A549 (cell line): ENCODE measurements around the gene CBR1. TPM values are rescaled to one million over a fixed set of nuclear protein-coding genes. Genes with fewer than 3 reads are reported as not detected.

Experiments
- ATAC-seq, 2 experiments: fragments of 200-7000 bp in 1 of 2; fragments of >200 bp in 1 of 2; cut with Nextera tagmentation in 1 of 2; cut with Tn5 transposase in 1 of 2; 3 replicates each; pipeline versions ENCODE4 v1.8.0 to v1.9.1; 2018 to 2020; ENCODE audit warnings: mild to moderate bottlenecking in 1 of 2, moderate library complexity in 1 of 2
- CTCF ChIA-PET: fragments of 300-600 bp; sonication (Branson Sonifier 250); formaldehyde crosslinking; extraction: SDS; loops from one replicate; lab custom pipeline; 2021; ENCODE audit warnings: antibody characterized with exemption, inconsistent platforms; lab: Yijun Ruan, JAX
- POLR2A ChIA-PET: fragments of 350-600 bp; formaldehyde crosslinking; extraction: SDS; loops from one replicate; lab custom pipeline; 2021; ENCODE audit warnings: antibody characterized with exemption, inconsistent platforms; lab: Yijun Ruan, JAX
- DNase-seq, 2 experiments: peaks; one replicate each; pipeline versions ENCODE4 v3.0.0 to v3.0.0-alpha.2; 2011 to 2016; ENCODE audit warnings: low read depth in 1 of 2, low spot score in 1 of 2
- FAIRE-seq: peaks from 2 replicates; lab custom pipeline; 2011; peaks lifted over from hg19 to GRCh38; lab: Jason Lieb, UNC
- H3K27ac ChIP-seq, 2 experiments: fragments of >200 bp; sonication (Bioruptor Twin); formaldehyde crosslinking; 3 replicates each; pipeline ENCODE4 v1.5.1; 2016 to 2017
- H3K4me1 ChIP-seq: fragments of >200 bp; sonication (Bioruptor Twin); formaldehyde crosslinking; 3 replicates; pipeline ENCODE4 v1.6.1; 2016
- H3K4me2 ChIP-seq: fragments of >200 bp; sonication (Bioruptor Twin); formaldehyde crosslinking; 3 replicates; pipeline ENCODE4 v1.6.1; 2016
- H3K4me3 ChIP-seq: fragments of >200 bp; sonication (Bioruptor Twin); formaldehyde crosslinking; 3 replicates; pipeline ENCODE4 v1.5.1; 2016
- H3K9me3 ChIP-seq: fragments of >200 bp; sonication (Bioruptor Twin); formaldehyde crosslinking; 3 replicates; pipeline ENCODE4 v1.6.1; 2016
- CHD4 ChIP-seq: fragments of 200-600 bp; sonication (generic); IDR thresholded peaks from 2 replicates; pipeline ENCODE4 v1.6.1; 2016; ENCODE audit warnings: antibody characterized with exemption, mild to moderate bottlenecking, borderline replicate concordance
- EHF ChIP-seq: fragments of 250-450 bp; sonication (Bioruptor Pico); IDR thresholded peaks from 2 replicates; pipeline ENCODE4 v1.5.0; 2020; ENCODE audit warnings: mild to moderate bottlenecking
- EHMT2 ChIP-seq: fragments of 200-600 bp; sonication (generic); IDR thresholded peaks from 2 replicates; pipeline ENCODE4 v1.6.1; 2016; ENCODE audit warnings: antibody characterized with exemption, low read depth, mild to moderate bottlenecking, moderate library complexity
- FOSB ChIP-seq: fragments of 250-450 bp; sonication (Bioruptor Pico); IDR thresholded peaks from 2 replicates; pipeline ENCODE4 v1.5.0; 2020; ENCODE audit warnings: mild to moderate bottlenecking, moderate library complexity
- FOSL2 ChIP-seq, 2 experiments: fragments of 450-650 bp in 1 of 2; fragments of >200 bp in 1 of 2; sonication (Bioruptor Twin) in 1 of 2; formaldehyde crosslinking; IDR thresholded peaks; 2 replicates each; pipeline versions ENCODE4 v1.5.0 to v1.6.1; 2016 to 2020; ENCODE audit warnings: mild to moderate bottlenecking in 1 of 2, moderate library complexity in 1 of 2
- FOXS1 ChIP-seq: fragments of 250-450 bp; sonication (Bioruptor Pico); IDR thresholded peaks from 2 replicates; pipeline ENCODE4 v1.5.0; 2020; ENCODE audit warnings: mild to moderate bottlenecking, moderate library complexity
- HDAC2 ChIP-seq: fragments of 200-600 bp; sonication (generic); IDR thresholded peaks from 2 replicates; pipeline ENCODE4 v1.6.1; 2016
- HOXA7 ChIP-seq: fragments of 250-450 bp; sonication (Bioruptor Pico); IDR thresholded peaks from 2 replicates; pipeline ENCODE4 v1.5.0; 2020; ENCODE audit warnings: mild to moderate bottlenecking, moderate library complexity
- HOXB5 ChIP-seq: fragments of 250-450 bp; sonication (Bioruptor Pico); IDR thresholded peaks from 2 replicates; pipeline ENCODE4 v1.5.0; 2020; ENCODE audit warnings: mild to moderate bottlenecking, moderate library complexity
- KDM1A ChIP-seq: fragments of 200-600 bp; sonication (generic); IDR thresholded peaks from 2 replicates; pipeline ENCODE4 v1.6.1; 2016; ENCODE audit warnings: low read depth, mild to moderate bottlenecking
- KDM5A ChIP-seq: fragments of 200-600 bp; sonication (generic); IDR thresholded peaks from 2 replicates; pipeline ENCODE4 v1.6.1; 2016; ENCODE audit warnings: antibody characterized with exemption, mild to moderate bottlenecking
- MAFK ChIP-seq: fragments of 450-650 bp; IDR thresholded peaks from 2 replicates; pipeline ENCODE4 v1.6.1; 2014; ENCODE audit not compliant: partially characterized antibody
- PHF8 ChIP-seq: fragments of 200-600 bp; sonication (generic); IDR thresholded peaks from 2 replicates; pipeline ENCODE4 v1.6.1; 2016; ENCODE audit warnings: low read depth, mild to moderate bottlenecking, antibody characterized with exemption, moderate library complexity, borderline replicate concordance
- POLR2AphosphoS2 ChIP-seq: conservative IDR thresholded peaks from 2 replicates; pipeline ENCODE4 v1.6.1; 2012; ENCODE audit warnings: low read length, improper control_type of control experiment, inconsistent platforms
- SMC3 ChIP-seq: fragments of >200 bp; sonication (Bioruptor Twin); formaldehyde crosslinking; IDR thresholded peaks from 3 replicates; pipeline ENCODE4 v1.6.1; 2018; ENCODE audit warnings: inconsistent platforms
- TFCP2L1 ChIP-seq: fragments of 250-450 bp; sonication (Bioruptor Pico); IDR thresholded peaks from 2 replicates; pipeline ENCODE4 v1.5.0; 2021; ENCODE audit warnings: mild to moderate bottlenecking
- ZNF302 ChIP-seq: fragments of 250-450 bp; sonication (Bioruptor Pico); IDR thresholded peaks from 2 replicates; pipeline ENCODE4 v1.9.0; 2021; ENCODE audit warnings: inconsistent platforms, mild to moderate bottlenecking, moderate library complexity
- ZSCAN20 ChIP-seq: fragments of 250-450 bp; sonication (Bioruptor Pico); IDR thresholded peaks from 2 replicates; pipeline ENCODE4 v1.8.0; 2022; ENCODE audit warnings: mild to moderate bottlenecking, moderate library complexity
- WGBS: methylation state at CpG from one replicate; pipeline ENCODE4 v1.1.6; 2017; ENCODE audit errors: missing lambda C conversion rate; 5-methylcytosine and 5-hydroxymethylcytosine counted together
- polyA plus RNA-seq, 4 experiments: library from polyadenylated mRNA; depleted of rRNA in 3 of 4; stranded (reverse); fragments of >200 nt; fragmentation: RNase III in 1 of 4; extraction: RNeasy Plus Mini Kit Qiagen cat#74134 plus additional on column Dnase treatment in 1 of 4; gene quantifications; 2 replicates in 3 of 4; 3 replicates in 1 of 4; pipeline ENCODE4 v1.2.3, GENCODE V29; 2011 to 2017
- TF ChIP-seq, protein P1 (sequence below): IDR thresholded peaks from 2 replicates; pipeline ENCODE4 v1.6.1; 2012; ENCODE audit warnings: low read depth, borderline replicate concordance
- TF ChIP-seq, protein P2 (sequence below): fragments of 200-600 bp; sonication (generic); IDR thresholded peaks from 2 replicates; pipeline ENCODE4 v1.6.1; 2016; ENCODE audit warnings: antibody characterized with exemption, mild to moderate bottlenecking, moderate library complexity
- TF ChIP-seq, protein P3 (sequence below): fragments of 450-650 bp; IDR thresholded peaks from 2 replicates; pipeline ENCODE4 v1.6.1; 2014; ENCODE audit warnings: antibody characterized with exemption
- TF ChIP-seq, protein P4 (sequence below): IDR thresholded peaks from 2 replicates; pipeline ENCODE4 v1.6.1; 2012
- TF ChIP-seq, protein P5 (sequence below): fragments of 150-350 bp; IDR thresholded peaks from 2 replicates; pipeline ENCODE4 v1.6.1; 2014; ENCODE audit warnings: low read depth, mild to moderate bottlenecking, low read length

The CBR1 gene
- polyA plus RNA-seq, 2 of the 4 experiments (the other 2 are of a cell fraction) = 165 to 208 TPM

DNA sequence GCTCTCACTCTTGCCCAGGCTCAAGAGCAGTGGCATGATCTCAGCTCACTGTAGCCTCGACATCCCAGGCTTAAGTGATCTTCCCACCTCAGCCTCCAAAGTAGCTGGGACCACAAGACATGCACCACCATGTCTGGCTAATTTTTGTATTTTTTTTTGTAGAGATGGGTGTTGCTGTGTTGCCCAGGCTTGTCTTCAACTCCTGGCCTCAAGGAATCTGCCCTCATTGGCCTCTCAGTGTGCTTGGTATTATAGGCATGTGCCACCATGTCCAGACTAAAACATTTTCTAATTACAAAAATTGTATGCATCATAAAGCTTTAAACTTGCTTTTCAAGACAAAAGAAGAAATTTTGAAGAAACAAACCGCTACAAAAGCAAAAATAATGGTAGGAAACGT is 20.1 kb downstream of the CBR1 start (continued):
- no peak for TF ChIP-seq KDM5A

DNA sequence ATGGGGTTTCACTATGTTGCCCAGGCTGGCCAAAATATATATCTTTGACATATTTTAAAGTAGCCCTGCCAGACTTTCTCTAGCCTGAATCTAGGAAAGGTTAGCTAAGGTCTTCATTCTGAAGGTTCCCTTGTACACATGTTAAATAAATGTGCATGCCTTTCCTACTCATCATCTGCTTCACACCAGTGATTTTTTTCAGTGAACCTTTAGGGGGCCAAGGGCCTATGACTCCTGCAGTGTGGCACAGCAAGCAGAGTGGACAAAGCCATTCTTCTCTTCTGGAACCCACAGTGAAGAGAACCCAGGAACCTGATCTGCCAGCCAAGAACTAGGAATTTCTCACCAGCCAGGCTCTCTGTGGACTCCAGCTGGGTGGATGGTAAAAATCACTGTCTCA is 22.9 kb downstream of the CBR1 start:
- ChIA-PET CTCF (no interaction called here), POLR2A (interaction anchor here (1.5 kb wide), 1 partner anchor 23 kb away, joined by 3 read pairs; the partner anchor contains the start of gene CBR1)
- TF ChIP-seq FOXS1 (CRISPR knock-in tag) (no peak), KDM1A (no peak), PHF8 (no peak), ZSCAN20 (CRISPR knock-in tag) (no peak), HOXB5 (CRISPR knock-in tag) (no peak), EHF (CRISPR knock-in tag) (no peak), ZNF302 (CRISPR knock-in tag) (no peak), HOXA7 (CRISPR knock-in tag) (no peak), TFCP2L1 (CRISPR knock-in tag) (no peak), SMC3 (no peak), EHMT2 (no peak)
- TF ChIP-seq, protein P1, sequence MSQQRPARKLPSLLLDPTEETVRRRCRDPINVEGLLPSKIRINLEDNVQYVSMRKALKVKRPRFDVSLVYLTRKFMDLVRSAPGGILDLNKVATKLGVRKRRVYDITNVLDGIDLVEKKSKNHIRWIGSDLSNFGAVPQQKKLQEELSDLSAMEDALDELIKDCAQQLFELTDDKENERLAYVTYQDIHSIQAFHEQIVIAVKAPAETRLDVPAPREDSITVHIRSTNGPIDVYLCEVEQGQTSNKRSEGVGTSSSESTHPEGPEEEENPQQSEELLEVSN = no peak
- TF ChIP-seq, protein P2, sequence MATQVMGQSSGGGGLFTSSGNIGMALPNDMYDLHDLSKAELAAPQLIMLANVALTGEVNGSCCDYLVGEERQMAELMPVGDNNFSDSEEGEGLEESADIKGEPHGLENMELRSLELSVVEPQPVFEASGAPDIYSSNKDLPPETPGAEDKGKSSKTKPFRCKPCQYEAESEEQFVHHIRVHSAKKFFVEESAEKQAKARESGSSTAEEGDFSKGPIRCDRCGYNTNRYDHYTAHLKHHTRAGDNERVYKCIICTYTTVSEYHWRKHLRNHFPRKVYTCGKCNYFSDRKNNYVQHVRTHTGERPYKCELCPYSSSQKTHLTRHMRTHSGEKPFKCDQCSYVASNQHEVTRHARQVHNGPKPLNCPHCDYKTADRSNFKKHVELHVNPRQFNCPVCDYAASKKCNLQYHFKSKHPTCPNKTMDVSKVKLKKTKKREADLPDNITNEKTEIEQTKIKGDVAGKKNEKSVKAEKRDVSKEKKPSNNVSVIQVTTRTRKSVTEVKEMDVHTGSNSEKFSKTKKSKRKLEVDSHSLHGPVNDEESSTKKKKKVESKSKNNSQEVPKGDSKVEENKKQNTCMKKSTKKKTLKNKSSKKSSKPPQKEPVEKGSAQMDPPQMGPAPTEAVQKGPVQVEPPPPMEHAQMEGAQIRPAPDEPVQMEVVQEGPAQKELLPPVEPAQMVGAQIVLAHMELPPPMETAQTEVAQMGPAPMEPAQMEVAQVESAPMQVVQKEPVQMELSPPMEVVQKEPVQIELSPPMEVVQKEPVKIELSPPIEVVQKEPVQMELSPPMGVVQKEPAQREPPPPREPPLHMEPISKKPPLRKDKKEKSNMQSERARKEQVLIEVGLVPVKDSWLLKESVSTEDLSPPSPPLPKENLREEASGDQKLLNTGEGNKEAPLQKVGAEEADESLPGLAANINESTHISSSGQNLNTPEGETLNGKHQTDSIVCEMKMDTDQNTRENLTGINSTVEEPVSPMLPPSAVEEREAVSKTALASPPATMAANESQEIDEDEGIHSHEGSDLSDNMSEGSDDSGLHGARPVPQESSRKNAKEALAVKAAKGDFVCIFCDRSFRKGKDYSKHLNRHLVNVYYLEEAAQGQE = no peak
- TF ChIP-seq, protein P3, sequence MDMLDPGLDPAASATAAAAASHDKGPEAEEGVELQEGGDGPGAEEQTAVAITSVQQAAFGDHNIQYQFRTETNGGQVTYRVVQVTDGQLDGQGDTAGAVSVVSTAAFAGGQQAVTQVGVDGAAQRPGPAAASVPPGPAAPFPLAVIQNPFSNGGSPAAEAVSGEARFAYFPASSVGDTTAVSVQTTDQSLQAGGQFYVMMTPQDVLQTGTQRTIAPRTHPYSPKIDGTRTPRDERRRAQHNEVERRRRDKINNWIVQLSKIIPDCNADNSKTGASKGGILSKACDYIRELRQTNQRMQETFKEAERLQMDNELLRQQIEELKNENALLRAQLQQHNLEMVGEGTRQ = no peak
- TF ChIP-seq, protein P4, sequence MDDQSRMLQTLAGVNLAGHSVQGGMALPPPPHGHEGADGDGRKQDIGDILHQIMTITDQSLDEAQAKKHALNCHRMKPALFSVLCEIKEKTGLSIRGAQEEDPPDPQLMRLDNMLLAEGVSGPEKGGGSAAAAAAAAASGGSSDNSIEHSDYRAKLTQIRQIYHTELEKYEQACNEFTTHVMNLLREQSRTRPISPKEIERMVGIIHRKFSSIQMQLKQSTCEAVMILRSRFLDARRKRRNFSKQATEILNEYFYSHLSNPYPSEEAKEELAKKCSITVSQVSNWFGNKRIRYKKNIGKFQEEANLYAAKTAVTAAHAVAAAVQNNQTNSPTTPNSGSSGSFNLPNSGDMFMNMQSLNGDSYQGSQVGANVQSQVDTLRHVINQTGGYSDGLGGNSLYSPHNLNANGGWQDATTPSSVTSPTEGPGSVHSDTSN = no peak
- Histone ChIP-seq H3K9me3 (no peaks in the 10 kb centered on the region), H3K4me3 (no peak overlapping the region), H3K27ac (no peak overlapping the region), H3K4me1 (no peaks in the 10 kb centered on the region), H3K4me2 (no peak overlapping the region)
- DNase-seq = no peak
- ATAC-seq = no peak
- FAIRE-seq = no peak

DNA sequence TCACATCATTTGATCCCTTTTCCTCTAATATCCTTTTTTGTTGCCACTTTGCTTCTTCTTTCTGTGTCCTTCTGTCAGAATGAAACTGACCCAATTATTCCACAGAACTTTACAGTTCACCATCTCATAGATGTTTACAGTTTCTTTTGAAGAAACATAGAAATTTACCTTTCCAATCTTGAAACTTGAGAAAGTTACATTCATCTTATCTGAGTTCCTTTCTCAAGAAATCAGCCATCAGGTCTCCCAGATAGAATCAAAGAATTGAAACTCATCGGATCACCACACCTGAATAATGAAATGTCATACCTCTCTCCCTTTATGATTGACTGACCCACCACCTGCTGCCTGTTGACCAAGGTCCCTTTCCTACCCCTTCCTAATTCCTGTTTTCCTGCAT is 23.7 kb downstream of the CBR1 start:
- FAIRE-seq = no peak
- no peak overlapping the region for H3K4me3 ChIP-seq
- no peaks in the 10 kb centered on the region for H3K4me1 ChIP-seq
- ChIA-PET CTCF (no interaction called here), POLR2A (no interaction called here)
- no peak overlapping the region for H3K27ac ChIP-seq
- WGBS = 38% methylated on average over 1 of the region's 1 CpG
- ATAC-seq = no peak
- H3K9me3 ChIP-seq = no peaks in the 10 kb centered on the region
- DNase-seq = no peak
- no peak overlapping the region for H3K4me2 ChIP-seq
- no peak for TF ChIP-seq ZNF302 (CRISPR knock-in tag)
- TF ChIP-seq FOSB = no peak
- no peak for TF ChIP-seq FOXS1 (CRISPR knock-in tag)
- TF ChIP-seq CHD4 = no peak
- TF ChIP-seq, protein P5, sequence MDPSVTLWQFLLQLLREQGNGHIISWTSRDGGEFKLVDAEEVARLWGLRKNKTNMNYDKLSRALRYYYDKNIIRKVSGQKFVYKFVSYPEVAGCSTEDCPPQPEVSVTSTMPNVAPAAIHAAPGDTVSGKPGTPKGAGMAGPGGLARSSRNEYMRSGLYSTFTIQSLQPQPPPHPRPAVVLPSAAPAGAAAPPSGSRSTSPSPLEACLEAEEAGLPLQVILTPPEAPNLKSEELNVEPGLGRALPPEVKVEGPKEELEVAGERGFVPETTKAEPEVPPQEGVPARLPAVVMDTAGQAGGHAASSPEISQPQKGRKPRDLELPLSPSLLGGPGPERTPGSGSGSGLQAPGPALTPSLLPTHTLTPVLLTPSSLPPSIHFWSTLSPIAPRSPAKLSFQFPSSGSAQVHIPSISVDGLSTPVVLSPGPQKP = no peak
- TF ChIP-seq HOXA7 (CRISPR knock-in tag) = no peak
- TF ChIP-seq FOSL2 (IDR thresholded peaks at IDR 0.05) = no peak
- no peak for TF ChIP-seq FOSL2 (CRISPR knock-in tag; IDR thresholded peaks at IDR 0.05)
- TF ChIP-seq POLR2AphosphoS2 = no peak
- no peak for TF ChIP-seq HDAC2
- no peak for TF ChIP-seq MAFK
